ENCODE results near the gene P2RY6. TPM values are rescaled to one million over a fixed set of nuclear protein-coding genes. Genes with fewer than 3 reads are reported as not detected.

Gene P2RY6
- total RNA-seq, 1 experiment from 2014 or later: 34.7 TPM

DNA sequence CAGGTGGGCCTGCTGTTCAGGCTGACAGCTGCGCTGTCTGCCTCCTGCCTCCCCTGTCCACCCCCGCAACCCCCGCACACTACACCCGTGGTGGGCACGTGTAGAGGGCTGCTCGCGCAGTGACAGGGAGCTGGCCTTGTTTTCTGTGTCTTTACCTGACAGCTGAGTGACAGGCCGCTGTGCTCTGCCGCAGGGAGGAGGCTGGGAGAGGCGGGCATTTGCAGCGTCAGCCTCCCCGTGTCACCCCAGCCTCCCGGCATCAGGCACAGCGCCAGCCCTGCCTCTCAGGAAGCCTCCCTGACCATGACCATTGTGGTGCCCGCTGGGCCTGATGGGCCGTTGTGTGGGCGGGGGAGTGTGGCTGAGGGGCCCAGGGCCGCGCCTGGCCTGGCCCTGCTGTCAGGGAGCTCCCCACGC, 72.1 kb downstream of the P2RY6 start:
- H3K4me3 ChIP-seq: no peak overlapping the region
- H3K79me2 ChIP-seq (ENCODE audit: low read depth): no peaks in the 10 kb centered on the region
- no peaks in the 10 kb centered on the region for H3K9me3 ChIP-seq (ENCODE audit: insufficient read depth, low read depth)
- TF ChIP-seq, protein P1, sequence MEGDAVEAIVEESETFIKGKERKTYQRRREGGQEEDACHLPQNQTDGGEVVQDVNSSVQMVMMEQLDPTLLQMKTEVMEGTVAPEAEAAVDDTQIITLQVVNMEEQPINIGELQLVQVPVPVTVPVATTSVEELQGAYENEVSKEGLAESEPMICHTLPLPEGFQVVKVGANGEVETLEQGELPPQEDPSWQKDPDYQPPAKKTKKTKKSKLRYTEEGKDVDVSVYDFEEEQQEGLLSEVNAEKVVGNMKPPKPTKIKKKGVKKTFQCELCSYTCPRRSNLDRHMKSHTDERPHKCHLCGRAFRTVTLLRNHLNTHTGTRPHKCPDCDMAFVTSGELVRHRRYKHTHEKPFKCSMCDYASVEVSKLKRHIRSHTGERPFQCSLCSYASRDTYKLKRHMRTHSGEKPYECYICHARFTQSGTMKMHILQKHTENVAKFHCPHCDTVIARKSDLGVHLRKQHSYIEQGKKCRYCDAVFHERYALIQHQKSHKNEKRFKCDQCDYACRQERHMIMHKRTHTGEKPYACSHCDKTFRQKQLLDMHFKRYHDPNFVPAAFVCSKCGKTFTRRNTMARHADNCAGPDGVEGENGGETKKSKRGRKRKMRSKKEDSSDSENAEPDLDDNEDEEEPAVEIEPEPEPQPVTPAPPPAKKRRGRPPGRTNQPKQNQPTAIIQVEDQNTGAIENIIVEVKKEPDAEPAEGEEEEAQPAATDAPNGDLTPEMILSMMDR (conservative IDR thresholded peaks at IDR 0.05): no peak
- no peak for TF ChIP-seq EZH2 (IDR thresholded peaks at IDR 0.05; ENCODE audit: low read depth)
- H2AFZ ChIP-seq: no peak overlapping the region
- ChIA-PET POLR2A (ENCODE audit: unreplicated experiment) (no interaction called here), CTCF (no interaction called here)
- no peak overlapping the region for H3K27ac ChIP-seq
- no peak for DNase-seq
- no peaks in the 10 kb centered on the region for H3K27me3 ChIP-seq (ENCODE audit: insufficient read depth, low read depth)
- H3F3A ChIP-seq (ENCODE audit: insufficient read depth, low read depth): no peaks in the 10 kb centered on the region
- no TSS peak for BruUV-seq (replicated peaks)
- H3K4me1 ChIP-seq (replicated peaks; ENCODE audit: insufficient read depth): no peaks in the 10 kb centered on the region
- peaks cover 6% of the 10 kb centered on the region; the same call in 1 of the 2 replicates for H4K20me1 ChIP-seq (ENCODE audit: insufficient read depth)
- no peak overlapping the region for H3K4me2 ChIP-seq
- no peaks in the 10 kb centered on the region for H3K36me3 ChIP-seq (ENCODE audit: low read depth)
- H3K9me2 ChIP-seq (ENCODE audit: insufficient read depth): no peaks in the 10 kb centered on the region
- intact Hi-C loops (cut with micrococcal nuclease; ENCODE audit: unreplicated experiment): no loop called here

- no TSS peak for BruUV-seq (replicated peaks)
- Histone ChIP-seq H3K9me3 (ENCODE audit: insufficient read depth, low read depth) (no peaks in the 10 kb centered on the region), H3K36me3 (ENCODE audit: low read depth) (no peaks in the 10 kb centered on the region), H3K79me2 (ENCODE audit: low read depth) (no peaks in the 10 kb centered on the region), H3F3A (ENCODE audit: insufficient read depth, low read depth) (no peaks in the 10 kb centered on the region), H3K4me1 (replicated peaks; ENCODE audit: insufficient read depth) (no peaks in the 10 kb centered on the region), H3K4me3 (no peak overlapping the region), H3K27ac (no peak overlapping the region), H2AFZ (no peak overlapping the region), H3K9me2 (ENCODE audit: insufficient read depth) (no peaks in the 10 kb centered on the region), H3K4me2 (no peak overlapping the region), H3K27me3 (ENCODE audit: insufficient read depth, low read depth) (no peaks in the 10 kb centered on the region), H4K20me1 (ENCODE audit: insufficient read depth) (peaks cover 6% of the 10 kb centered on the region)
- intact Hi-C loops (cut with micrococcal nuclease; ENCODE audit: unreplicated experiment): no loop called here
- CTCF ChIA-PET: no interaction called here
- TF ChIP-seq, protein P1 (conservative IDR thresholded peaks at IDR 0.05): no peak
- no peak for TF ChIP-seq EZH2 (IDR thresholded peaks at IDR 0.05; ENCODE audit: low read depth)
- DNase-seq: no peak
- POLR2A ChIA-PET (ENCODE audit: unreplicated experiment): no interaction called here
Observed at GRCh38 chr11:73345481-73346160, 73.5 kb downstream of the P2RY6 start.

DNA sequence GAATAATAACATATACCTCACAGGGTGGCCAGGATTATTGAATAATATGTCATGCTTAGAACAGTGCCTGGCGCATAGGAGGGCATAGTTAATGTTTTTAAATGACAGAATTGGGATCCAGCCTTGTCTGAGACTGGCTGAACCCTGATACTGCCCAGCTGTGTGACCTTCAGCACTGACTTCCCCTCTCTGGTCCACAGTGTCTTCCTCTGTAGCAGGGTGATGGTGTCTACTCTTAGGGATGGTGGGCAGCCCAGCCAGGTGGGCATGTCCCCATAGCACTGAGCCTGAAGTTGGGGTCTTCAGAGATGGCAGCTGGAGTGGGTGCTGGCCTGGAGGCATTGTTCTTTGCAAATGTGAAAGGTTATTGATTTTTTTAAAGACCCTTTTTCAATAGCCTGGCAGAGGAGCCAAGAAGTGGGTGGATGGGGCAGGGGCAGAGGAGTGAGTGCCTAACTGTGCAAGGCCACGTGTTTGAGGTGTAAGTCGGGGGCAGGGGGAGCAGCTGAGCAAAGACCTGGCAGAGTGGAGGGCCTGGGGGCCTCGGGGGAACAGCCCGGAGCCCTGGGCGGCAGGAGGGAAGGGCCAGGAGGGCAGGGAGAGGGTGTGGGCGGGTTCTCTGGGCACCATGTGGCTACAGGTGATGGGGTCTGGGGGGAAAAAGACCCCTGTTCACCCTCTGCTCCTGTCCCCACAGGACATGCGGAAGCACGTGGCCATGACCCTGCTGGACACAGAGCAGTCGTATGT, 74.2 kb downstream of the P2RY6 start:
- no peak for TF ChIP-seq EZH2 (IDR thresholded peaks at IDR 0.05; ENCODE audit: low read depth)
- TF ChIP-seq, protein P1 (conservative IDR thresholded peaks at IDR 0.05): no peak
- H3K4me1 ChIP-seq (replicated peaks; ENCODE audit: insufficient read depth): no peaks in the 10 kb centered on the region
- H4K20me1 ChIP-seq (ENCODE audit: insufficient read depth): peaks cover 8% of the 10 kb centered on the region
- no peaks in the 10 kb centered on the region for H3K9me2 ChIP-seq (ENCODE audit: insufficient read depth)
- DNase-seq: no peak
- no peak overlapping the region for H2AFZ ChIP-seq
- no peaks in the 10 kb centered on the region for H3K79me2 ChIP-seq (ENCODE audit: low read depth)
- CTCF ChIA-PET: no interaction called here
- no peaks in the 10 kb centered on the region for H3K36me3 ChIP-seq (ENCODE audit: low read depth)
- peaks cover 3% of the 10 kb centered on the region; the same call in 1 of the 2 replicates for H3F3A ChIP-seq (ENCODE audit: insufficient read depth, low read depth)
- H3K27ac ChIP-seq: no peak overlapping the region
- POLR2A ChIA-PET (ENCODE audit: unreplicated experiment): no interaction called here
- H3K4me3 ChIP-seq: no peak overlapping the region
- no peaks in the 10 kb centered on the region for H3K9me3 ChIP-seq (ENCODE audit: insufficient read depth, low read depth)
- H3K4me2 ChIP-seq: no peak overlapping the region
- no TSS peak for BruUV-seq (replicated peaks)
- H3K27me3 ChIP-seq (ENCODE audit: insufficient read depth, low read depth): no peaks in the 10 kb centered on the region
- intact Hi-C loops (cut with micrococcal nuclease; ENCODE audit: unreplicated experiment): no loop called here
